ENCODE data around the gene ARHGEF26.

ARHGEF26 gene

DNA sequence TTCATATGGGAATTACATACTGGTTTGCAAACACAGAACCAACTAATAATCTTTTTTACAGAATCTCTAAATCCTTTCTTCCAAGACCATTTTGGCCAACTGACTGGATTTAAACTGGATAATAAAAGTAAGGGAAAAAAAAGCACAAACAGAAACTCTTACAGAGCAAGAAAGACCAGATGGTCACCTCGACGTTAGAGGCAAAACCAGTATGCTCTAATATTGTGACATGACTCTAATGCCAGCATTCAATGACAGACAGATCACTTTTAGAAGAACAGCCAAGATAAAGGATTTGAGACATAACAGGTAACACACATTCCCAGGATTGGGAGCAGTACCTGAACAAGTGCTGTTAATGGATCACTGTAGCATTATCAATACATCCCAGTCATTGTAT is 152.2 kb downstream of the ARHGEF26 start:
- DNase-seq: no peak

DNA sequence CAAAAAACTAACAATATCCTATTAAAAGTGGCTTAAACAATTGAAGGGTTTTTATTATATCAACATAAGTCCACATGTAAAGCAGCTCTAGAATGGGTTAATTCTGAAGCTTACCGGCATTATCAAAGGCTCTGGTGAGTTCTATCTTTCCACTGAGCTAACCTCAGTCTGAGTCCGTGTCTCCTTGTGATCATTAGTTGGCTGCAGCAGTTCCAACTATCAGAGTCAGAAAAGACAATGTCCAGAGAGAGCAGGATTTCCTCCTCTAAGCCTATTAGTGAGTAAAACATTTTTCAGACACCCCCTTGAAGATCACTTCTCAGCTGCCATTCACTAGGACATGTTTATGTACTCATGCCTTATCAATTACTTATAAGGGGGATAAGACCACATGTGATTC is 153.2 kb downstream of the ARHGEF26 start:
- no peak for DNase-seq

DNA sequence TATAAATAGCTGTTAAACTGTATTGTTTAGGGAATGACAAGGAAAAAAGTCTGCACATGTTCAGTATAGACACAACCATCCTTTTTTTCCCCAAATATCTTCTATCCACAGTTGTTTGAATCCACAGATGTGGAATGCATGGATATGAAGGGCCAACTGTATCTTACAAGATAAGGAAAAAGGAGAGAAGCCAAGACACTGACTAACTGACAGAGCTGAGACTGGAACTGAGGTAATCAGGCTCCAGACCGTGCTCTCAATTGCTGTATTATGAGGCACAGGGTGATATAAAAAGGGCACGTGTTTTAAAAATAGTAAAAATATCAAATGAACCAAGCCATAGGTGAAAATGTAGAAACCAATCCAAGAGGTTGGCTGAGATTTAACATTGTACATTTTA is 154.1 kb downstream of the ARHGEF26 start:
- no peak for DNase-seq

DNA sequence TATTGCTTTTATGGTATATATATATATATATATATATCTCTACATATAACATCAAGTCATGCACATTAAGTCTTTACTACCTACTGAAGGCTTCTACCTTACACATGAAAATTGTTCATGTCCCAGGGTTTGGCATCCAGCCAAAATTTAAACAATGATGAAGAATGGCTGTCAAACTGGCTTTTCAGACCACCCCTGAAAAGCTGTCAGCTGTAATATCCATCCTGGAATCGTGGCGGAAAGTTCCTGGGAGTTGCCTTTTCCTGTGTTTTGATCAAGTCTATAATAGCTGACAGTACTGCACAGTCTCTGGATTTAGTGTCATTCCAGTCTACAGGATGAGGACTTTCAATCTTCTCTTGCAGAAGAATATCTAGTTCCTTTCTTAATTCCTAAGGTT is 154.8 kb downstream of the ARHGEF26 start:
- peak; percentile 60 for DNase-seq

- DNase-seq: no peak
These were observed 159.0 kb downstream of the ARHGEF26 start for GRCh38 chr3:154280161-154280560.

GRCh38 chr3:154285221-154285620 is 164.0 kb downstream of the ARHGEF26 start:
- no peak for DNase-seq

- no peak for DNase-seq
These were observed 169.0 kb downstream of the ARHGEF26 start for GRCh38 chr3:154290187-154290586.

DNA sequence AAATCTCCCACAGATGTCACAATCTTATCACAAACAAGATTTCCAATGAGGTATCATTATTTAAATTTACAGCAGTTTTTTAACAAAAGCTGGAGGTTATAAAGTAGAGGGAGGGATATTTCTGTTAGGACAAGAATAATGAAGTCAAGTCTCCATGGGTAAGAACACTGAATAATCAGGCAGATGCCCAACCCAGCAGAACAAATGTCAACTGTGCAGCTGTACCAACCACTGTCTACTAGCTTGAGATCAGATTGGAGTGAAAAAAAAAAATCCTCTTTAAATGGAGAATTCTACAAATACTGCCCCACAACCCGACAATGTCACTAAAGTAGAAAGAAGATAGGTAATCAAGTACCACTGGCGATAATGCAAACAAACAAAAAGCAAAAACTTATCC is 172.8 kb downstream of the ARHGEF26 start:
- no peak for DNase-seq

DNA sequence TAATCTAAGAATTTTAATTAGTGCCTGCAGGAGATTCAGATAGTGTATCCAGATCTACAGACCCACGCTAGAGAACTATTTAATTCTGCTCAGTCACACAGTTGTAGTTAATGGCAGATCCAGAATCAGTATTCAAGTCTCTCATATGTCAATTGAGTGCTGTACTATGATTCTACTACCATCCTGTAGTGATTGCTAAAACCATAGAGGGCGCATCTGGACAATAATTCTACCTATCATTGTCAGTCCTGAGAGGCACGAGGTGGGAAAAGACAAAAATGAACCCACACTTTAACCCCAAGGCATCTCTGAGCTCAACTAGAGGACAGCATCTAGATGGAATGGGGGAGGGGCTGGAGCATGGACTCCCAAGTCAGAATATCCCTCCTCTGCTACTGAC is 180.4 kb downstream of the ARHGEF26 start:
- DNase-seq: no peak

- DNase-seq: no peak
These were observed 183.1 kb downstream of the ARHGEF26 start for GRCh38 chr3:154304116-154304786.

DNA sequence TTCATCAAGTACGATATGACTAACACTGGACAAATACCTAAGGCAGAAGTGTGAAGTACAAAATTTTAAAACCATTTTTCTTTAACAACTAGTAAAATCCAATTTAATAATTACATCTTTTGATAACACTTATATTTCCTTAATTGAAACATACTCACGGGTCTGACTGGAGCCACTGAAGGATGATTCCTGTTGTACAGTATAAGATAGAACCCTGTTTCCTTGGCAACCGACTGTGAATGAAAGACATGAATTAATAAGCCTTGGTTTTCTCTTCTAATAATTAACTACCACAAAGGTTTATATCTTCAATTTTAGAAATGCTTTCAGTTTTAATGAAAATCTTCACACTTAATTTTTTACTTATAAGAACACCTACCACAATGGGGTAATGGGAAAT is 183.7 kb downstream of the ARHGEF26 start:
- no peak for DNase-seq

DNA sequence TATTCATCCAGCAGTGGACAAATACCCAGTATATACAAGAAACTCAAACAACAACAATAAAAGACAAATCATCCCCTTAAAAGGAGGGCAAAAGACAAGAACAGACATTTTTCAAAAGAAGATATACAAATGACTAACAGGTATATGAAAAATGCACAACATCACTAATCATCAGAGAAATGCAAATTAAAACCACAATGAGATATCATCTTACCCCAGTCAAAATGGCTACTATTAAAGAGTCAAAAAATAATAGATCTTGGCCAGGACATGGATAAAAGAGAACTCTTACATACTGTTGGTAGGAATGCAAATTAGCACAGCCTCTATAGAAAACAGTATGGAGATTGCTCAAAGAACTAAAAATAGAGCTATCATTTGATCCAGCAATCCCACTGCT is 186.2 kb downstream of the ARHGEF26 start:
- DNase-seq: no peak

Measured in COR-L47 (cell line).